Measurements from ENCODE around the gene GPR39.

The GPR39 gene

GRCh38 chr2:132448331-132448730, 31.7 kb downstream of the GPR39 start:
- TF ChIP-seq ZFX (IDR thresholded peaks at IDR 0.05; ENCODE audit: borderline replicate concordance) (no peak), CTCF (IDR thresholded peaks at IDR 0.05) (no peak)
- no peak overlapping the region for H3K27ac ChIP-seq

- TF ChIP-seq CTCF (IDR thresholded peaks at IDR 0.05) (no peak; the same call in 1 of the 2 replicates), ZFX (IDR thresholded peaks at IDR 0.05; ENCODE audit: borderline replicate concordance) (no peak)
- H3K27ac ChIP-seq, result no peak overlapping the region
Measured at GRCh38 chr2:132448771-132449170, 32.2 kb downstream of the GPR39 start.

- H3K27ac ChIP-seq, result no peak overlapping the region
- no peak for TF ChIP-seq CTCF (IDR thresholded peaks at IDR 0.05)
- no peak for TF ChIP-seq ZFX (IDR thresholded peaks at IDR 0.05; ENCODE audit: borderline replicate concordance)
Measured at GRCh38 chr2:132449868-132450267, 33.3 kb downstream of the GPR39 start.

GRCh38 chr2:132460781-132461180, 44.2 kb downstream of the GPR39 start:
- no peak overlapping the region for H3K27ac ChIP-seq
- no peak for TF ChIP-seq CTCF (IDR thresholded peaks at IDR 0.05)
- no peak for TF ChIP-seq ZFX (IDR thresholded peaks at IDR 0.05; ENCODE audit: borderline replicate concordance)

GRCh38 chr2:132462236-132462635, 45.6 kb downstream of the GPR39 start:
- no peak for TF ChIP-seq CTCF (IDR thresholded peaks at IDR 0.05)
- H3K27ac ChIP-seq, result no peak overlapping the region

GRCh38 chr2:132463719-132464118, 47.1 kb downstream of the GPR39 start:
- no peak overlapping the region for H3K27ac ChIP-seq
- TF ChIP-seq ZFX (IDR thresholded peaks at IDR 0.05; ENCODE audit: borderline replicate concordance), result no peak
- TF ChIP-seq CTCF (IDR thresholded peaks at IDR 0.05), result no peak

- H3K27ac ChIP-seq, result no peak overlapping the region
- TF ChIP-seq CTCF (IDR thresholded peaks at IDR 0.05), result no peak
- TF ChIP-seq ZFX (IDR thresholded peaks at IDR 0.05; ENCODE audit: borderline replicate concordance), result no peak
Measured at GRCh38 chr2:132465917-132466316, 49.3 kb downstream of the GPR39 start.

Data from 22Rv1 (cell line).